K562 (cell line): Measurements from ENCODE around the gene DAPP1.

Experiments
- ATF3 ChIP-seq, 2 experiments: fragments of 450-650 bp in 1 of 2; sonication (generic) in 1 of 2; formaldehyde crosslinking in 1 of 2; IDR thresholded peaks in 1 of 2; conservative IDR thresholded peaks in 1 of 2; 2 replicates each; pipeline versions ENCODE4 v1.6.1 to v1.8.1; 2016 to 2023; ENCODE audit warnings: mild to moderate bottlenecking in 2 of 2, moderate library complexity in 2 of 2, inconsistent platforms in 1 of 2, missing genetic modification reagents in 1 of 2
- CREM ChIP-seq: IDR thresholded peaks from 2 replicates; pipeline ENCODE4 v1.6.1; 2014; ENCODE audit warnings: antibody characterized with exemption, low read depth
- CTCF ChIP-seq, 3 experiments: IDR thresholded peaks in 2 of 3; conservative IDR thresholded peaks in 1 of 3; 2 replicates each; pipeline ENCODE4 v1.5.1; 2011 to 2012; ENCODE audit warnings: low read length in 3 of 3, mild to moderate bottlenecking in 3 of 3, control low read depth in 2 of 3, improper control_type of control experiment in 1 of 3, inconsistent platforms in 1 of 3, low read depth in 1 of 3, mixed read lengths in 1 of 3, moderate library complexity in 1 of 3; ENCODE audit not compliant: insufficient read depth in 2 of 3
- GABPB1 ChIP-seq: sonication (generic); formaldehyde crosslinking; IDR thresholded peaks from 2 replicates; pipeline ENCODE4 v1.8.0; 2022; ENCODE audit warnings: mild to moderate bottlenecking, missing genetic modification reagents
- GATA2 ChIP-seq: sonication (generic); formaldehyde crosslinking; IDR thresholded peaks from 2 replicates; pipeline ENCODE4 v1.4.0; 2020; ENCODE audit warnings: mild to moderate bottlenecking, missing genetic modification reagents
- MAX ChIP-seq: sonication (generic); formaldehyde crosslinking; IDR thresholded peaks from 2 replicates; pipeline ENCODE4 v1.9.0; 2022; ENCODE audit warnings: mild to moderate bottlenecking, missing genetic modification reagents
- MCM5 ChIP-seq: fragments of 450-650 bp; IDR thresholded peaks from 2 replicates; pipeline ENCODE4 v1.6.1; 2016; ENCODE audit warnings: low read depth
- POLR2G ChIP-seq: fragments of 200-400 bp; formaldehyde crosslinking; IDR thresholded peaks from 2 replicates; pipeline ENCODE4 v1.6.1; 2017; ENCODE audit warnings: low read depth, mild to moderate bottlenecking, antibody characterized with exemption, low read length, moderate library complexity
- REST ChIP-seq, 2 experiments: fragments of 450-650 bp; formaldehyde crosslinking in 1 of 2; IDR thresholded peaks; 2 replicates each; pipeline versions ENCODE4 v1.4.0 to v1.6.1; 2014 to 2020; ENCODE audit warnings: mild to moderate bottlenecking in 2 of 2, borderline replicate concordance in 1 of 2, low read depth in 1 of 2
- SIN3A ChIP-seq, 2 experiments: fragments of 150-350 bp in 1 of 2; IDR thresholded peaks; 2 replicates each; pipeline ENCODE4 v1.6.1; 2011 to 2016; ENCODE audit warnings: borderline replicate concordance in 2 of 2, low read depth in 2 of 2, low read length in 2 of 2, mild to moderate bottlenecking in 2 of 2, moderate library complexity in 2 of 2; ENCODE audit not compliant: control insufficient read depth in 1 of 2
- SNAPC5 ChIP-seq: fragments of 250-450 bp; sonication (Bioruptor Pico); IDR thresholded peaks from 2 replicates; pipeline ENCODE4 v1.8.0; 2021; ENCODE audit warnings: moderate library complexity, mild to moderate bottlenecking, inconsistent platforms
- SRSF3 ChIP-seq: fragments of 200-400 bp; formaldehyde crosslinking; IDR thresholded peaks from 2 replicates; pipeline ENCODE4 v1.6.1; 2016; ENCODE audit warnings: mild to moderate bottlenecking, low read length, moderate library complexity; ENCODE audit not compliant: insufficient read depth
- TBL1XR1 ChIP-seq, 2 experiments: IDR thresholded peaks; 2 replicates each; pipeline ENCODE4 v1.6.1; 2012; ENCODE audit warnings: improper control_type of control experiment in 2 of 2, low read length in 2 of 2, mild to moderate bottlenecking in 1 of 2

GRCh38 chr4:99856166-99856565 lies 39.5 kb downstream of the DAPP1 start:
- TF ChIP-seq TBL1XR1 (IDR thresholded peaks at IDR 0.05; ENCODE audit: low read length in 2 of 2) (no peak), POLR2G (no peak), MAX (CRISPR knock-in tag) (no peak), CREM (no peak), GATA2 (no peak), ATF3 (IDR thresholded peaks at IDR 0.05) (peak; percentile 54), ATF3 (CRISPR knock-in tag; conservative IDR thresholded peaks at IDR 0.05) (no peak), MCM5 (no peak), GABPB1 (no peak), CTCF (IDR thresholded peaks at IDR 0.05 in 2 of 3, conservative IDR thresholded peaks at IDR 0.05 in 1 of 3; ENCODE audit: insufficient read depth in 2 of 3, low read depth in 1 of 3, low read length in 3 of 3) (no peak), SIN3A (IDR thresholded peaks at IDR 0.05; ENCODE audit: borderline replicate concordance in 2 of 2, control insufficient read depth in 1 of 2, low read depth in 2 of 2, low read length in 2 of 2) (no peak), SRSF3 (no peak), SNAPC5 (no peak), REST (IDR thresholded peaks at IDR 0.05; ENCODE audit: borderline replicate concordance) (no peak), REST (CRISPR knock-in tag; IDR thresholded peaks at IDR 0.05; ENCODE audit: low read depth) (no peak)
